ENCODE results near the gene MUC5AC.

DNA sequence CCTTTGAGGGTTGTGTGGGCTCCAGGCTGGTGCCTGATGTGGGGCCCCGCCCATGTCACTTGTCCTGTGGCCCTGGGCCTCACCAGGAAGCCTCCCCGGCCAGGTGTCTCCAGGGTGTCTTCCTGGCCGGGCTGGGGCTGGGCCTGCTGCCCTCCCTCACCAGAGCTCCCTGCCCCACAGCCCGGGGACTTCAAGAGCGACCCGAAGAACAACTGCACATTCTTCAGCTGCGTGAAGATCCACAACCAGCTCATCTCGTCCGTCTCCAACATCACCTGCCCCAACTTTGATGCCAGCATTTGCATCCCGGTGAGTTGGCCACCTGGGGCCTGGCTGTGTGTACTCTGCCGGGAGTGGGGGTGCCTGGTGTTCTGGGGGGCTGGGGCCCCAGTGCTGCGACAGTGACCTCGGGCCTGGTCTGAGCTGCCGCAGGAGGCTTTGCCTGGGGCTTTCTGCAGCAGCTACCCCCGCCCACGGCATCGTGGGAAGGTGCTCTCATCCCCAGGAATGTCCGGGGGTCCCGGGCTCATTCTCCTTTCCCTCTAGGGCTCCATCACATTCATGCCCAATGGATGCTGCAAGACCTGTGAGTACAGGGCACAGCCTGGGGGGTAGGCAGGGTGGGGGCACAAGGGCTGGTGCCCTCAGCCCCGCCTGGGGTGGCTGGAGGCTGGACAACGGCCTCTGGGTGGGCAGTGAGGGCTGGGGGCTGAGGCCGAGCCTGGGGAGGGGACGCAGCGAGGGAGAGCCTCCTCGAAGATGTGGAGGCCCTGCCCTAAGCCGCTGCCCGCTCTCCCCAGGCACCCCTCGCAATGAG is 48.4 kb upstream of the MUC5AC start:
- TF ChIP-seq, protein P1, sequence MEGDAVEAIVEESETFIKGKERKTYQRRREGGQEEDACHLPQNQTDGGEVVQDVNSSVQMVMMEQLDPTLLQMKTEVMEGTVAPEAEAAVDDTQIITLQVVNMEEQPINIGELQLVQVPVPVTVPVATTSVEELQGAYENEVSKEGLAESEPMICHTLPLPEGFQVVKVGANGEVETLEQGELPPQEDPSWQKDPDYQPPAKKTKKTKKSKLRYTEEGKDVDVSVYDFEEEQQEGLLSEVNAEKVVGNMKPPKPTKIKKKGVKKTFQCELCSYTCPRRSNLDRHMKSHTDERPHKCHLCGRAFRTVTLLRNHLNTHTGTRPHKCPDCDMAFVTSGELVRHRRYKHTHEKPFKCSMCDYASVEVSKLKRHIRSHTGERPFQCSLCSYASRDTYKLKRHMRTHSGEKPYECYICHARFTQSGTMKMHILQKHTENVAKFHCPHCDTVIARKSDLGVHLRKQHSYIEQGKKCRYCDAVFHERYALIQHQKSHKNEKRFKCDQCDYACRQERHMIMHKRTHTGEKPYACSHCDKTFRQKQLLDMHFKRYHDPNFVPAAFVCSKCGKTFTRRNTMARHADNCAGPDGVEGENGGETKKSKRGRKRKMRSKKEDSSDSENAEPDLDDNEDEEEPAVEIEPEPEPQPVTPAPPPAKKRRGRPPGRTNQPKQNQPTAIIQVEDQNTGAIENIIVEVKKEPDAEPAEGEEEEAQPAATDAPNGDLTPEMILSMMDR (IDR thresholded peaks at IDR 0.05), result no peak
- TF ChIP-seq POLR2A (IDR thresholded peaks at IDR 0.05) (no peak), POLR2AphosphoS5 (IDR thresholded peaks at IDR 0.05; ENCODE audit: insufficient read depth in 1 of 2, low read depth in 1 of 2) (no peak)
